Measurements from ENCODE around the gene MAL.

GRCh38 chr2:95038635-95039298, 13.3 kb downstream of the MAL start:
- TF ChIP-seq ARNT (IDR thresholded peaks at IDR 0.05) (no peak), FOXM1 (IDR thresholded peaks at IDR 0.05; ENCODE audit: borderline replicate concordance) (no peak), SUZ12 (IDR thresholded peaks at IDR 0.05) (no peak), PKNOX1 (IDR thresholded peaks at IDR 0.05) (no peak), HDGF (IDR thresholded peaks at IDR 0.05; ENCODE audit: borderline replicate concordance) (no peak), TARDBP (IDR thresholded peaks at IDR 0.05) (no peak), SP1 (IDR thresholded peaks at IDR 0.05) (no peak)
